HEK293 (cell line): ENCODE measurements around the gene STYX.

Experiments
- GFI1B ChIP-seq: fragments of 450-650 bp; formaldehyde crosslinking; IDR thresholded peaks from 2 replicates; pipeline ENCODE4 v1.5.1; 2016; ENCODE audit warnings: missing biosample characterization, missing genetic modification characterization
- HOXA7 ChIP-seq: sonication (generic); formaldehyde crosslinking; IDR thresholded peaks from 2 replicates; pipeline ENCODE4 v1.8.1; 2022; ENCODE audit warnings: missing genetic modification reagents, borderline replicate concordance
- IKZF3 ChIP-seq: fragments of 450-650 bp; IDR thresholded peaks from 2 replicates; pipeline ENCODE4 v1.5.0; 2018; ENCODE audit warnings: missing biosample characterization, mild to moderate bottlenecking, missing genetic modification characterization, moderate library complexity
- KLF1 ChIP-seq: fragments of 450-650 bp; formaldehyde crosslinking; IDR thresholded peaks from 2 replicates; pipeline ENCODE4 v1.5.1; 2016; ENCODE audit warnings: missing biosample characterization, missing genetic modification characterization
- KLF8 ChIP-seq: fragments of 450-650 bp; formaldehyde crosslinking; IDR thresholded peaks from 2 replicates; pipeline ENCODE4 v1.5.1; 2016; ENCODE audit warnings: missing biosample characterization, missing genetic modification characterization
- MEIS1 ChIP-seq: sonication (generic); formaldehyde crosslinking; IDR thresholded peaks from 2 replicates; pipeline ENCODE4 v1.8.1; 2022; ENCODE audit warnings: missing genetic modification reagents, mild to moderate bottlenecking, borderline replicate concordance
- RBAK ChIP-seq: fragments of 450-650 bp; formaldehyde crosslinking; IDR thresholded peaks from 2 replicates; pipeline ENCODE4 v1.5.1; 2016; ENCODE audit warnings: missing biosample characterization, missing genetic modification characterization
- SALL2 ChIP-seq: fragments of 450-650 bp; formaldehyde crosslinking; IDR thresholded peaks from 2 replicates; pipeline ENCODE4 v1.5.0; 2017; ENCODE audit warnings: missing biosample characterization, mild to moderate bottlenecking, missing genetic modification characterization, borderline replicate concordance
- SP2 ChIP-seq: fragments of 450-650 bp; formaldehyde crosslinking; IDR thresholded peaks from 2 replicates; pipeline ENCODE4 v1.5.1; 2016; ENCODE audit warnings: missing biosample characterization, missing genetic modification characterization
- SP3 ChIP-seq: fragments of 450-650 bp; formaldehyde crosslinking; IDR thresholded peaks from 2 replicates; pipeline ENCODE4 v1.5.1; 2016; ENCODE audit warnings: missing biosample characterization, missing genetic modification characterization
- YY2 ChIP-seq: fragments of 450-650 bp; formaldehyde crosslinking; IDR thresholded peaks from 2 replicates; pipeline ENCODE4 v1.5.1; 2016; ENCODE audit warnings: missing biosample characterization, missing genetic modification characterization
- ZNF114 ChIP-seq: fragments of 450-650 bp; formaldehyde crosslinking; IDR thresholded peaks from 2 replicates; pipeline ENCODE4 v1.5.0; 2017; ENCODE audit warnings: missing biosample characterization, missing genetic modification characterization
- ZNF121 ChIP-seq: fragments of 450-650 bp; formaldehyde crosslinking; IDR thresholded peaks from 2 replicates; pipeline ENCODE4 v1.5.1; 2016; ENCODE audit warnings: missing biosample characterization, missing genetic modification characterization
- ZNF148 ChIP-seq: fragments of 450-650 bp; formaldehyde crosslinking; IDR thresholded peaks from 2 replicates; pipeline ENCODE4 v1.5.0; 2017; ENCODE audit warnings: missing biosample characterization, missing genetic modification characterization, borderline replicate concordance
- ZNF19 ChIP-seq: fragments of 450-650 bp; formaldehyde crosslinking; IDR thresholded peaks from 2 replicates; pipeline ENCODE4; 2016; ENCODE audit warnings: missing biosample characterization, missing genetic modification characterization, low read depth
- ZNF202 ChIP-seq: fragments of 450-650 bp; formaldehyde crosslinking; IDR thresholded peaks from 2 replicates; pipeline ENCODE4 v1.5.1; 2016; ENCODE audit warnings: missing biosample characterization, missing genetic modification characterization, borderline replicate concordance
- ZNF239 ChIP-seq: fragments of 450-650 bp; formaldehyde crosslinking; IDR thresholded peaks from 2 replicates; pipeline ENCODE4 v1.5.1; 2016; ENCODE audit warnings: missing biosample characterization, missing genetic modification characterization
- ZNF324 ChIP-seq: fragments of 450-650 bp; formaldehyde crosslinking; IDR thresholded peaks from 2 replicates; pipeline ENCODE4 v1.5.1; 2016; ENCODE audit warnings: missing biosample characterization, missing genetic modification characterization
- ZNF513 ChIP-seq: fragments of 450-650 bp; IDR thresholded peaks from 2 replicates; pipeline ENCODE4 v1.5.1; 2018; ENCODE audit warnings: missing biosample characterization, missing genetic modification characterization
- ZNF544 ChIP-seq: fragments of 450-650 bp; formaldehyde crosslinking; IDR thresholded peaks from 2 replicates; pipeline ENCODE4 v1.5.0; 2017; ENCODE audit warnings: missing biosample characterization, missing genetic modification characterization
- ZNF654 ChIP-seq: fragments of 450-650 bp; formaldehyde crosslinking; IDR thresholded peaks from 2 replicates; pipeline ENCODE4 v1.5.1; 2016; ENCODE audit warnings: low read depth, missing biosample characterization, missing genetic modification characterization
- ZNF777 ChIP-seq: fragments of 450-650 bp; formaldehyde crosslinking; IDR thresholded peaks from 2 replicates; pipeline ENCODE4 v1.5.1; 2017; ENCODE audit warnings: missing biosample characterization, missing genetic modification characterization, borderline replicate concordance
- ZNF785 ChIP-seq: fragments of 450-650 bp; formaldehyde crosslinking; IDR thresholded peaks from 2 replicates; pipeline ENCODE4 v1.5.1; 2016; ENCODE audit warnings: missing biosample characterization, missing genetic modification characterization
- ZNF843 ChIP-seq: fragments of 450-650 bp; formaldehyde crosslinking; IDR thresholded peaks from 2 replicates; pipeline ENCODE4 v1.5.1; 2016; ENCODE audit warnings: missing biosample characterization, missing genetic modification characterization
- ZSCAN4 ChIP-seq: fragments of 450-650 bp; formaldehyde crosslinking; IDR thresholded peaks from 2 replicates; pipeline ENCODE4 v1.5.1; 2017; ENCODE audit warnings: missing biosample characterization, missing genetic modification characterization
- ZSCAN5A ChIP-seq: fragments of 450-650 bp; formaldehyde crosslinking; IDR thresholded peaks from 2 replicates; pipeline ENCODE4 v1.5.1; 2016; ENCODE audit warnings: missing biosample characterization, missing genetic modification characterization

The STYX gene

DNA sequence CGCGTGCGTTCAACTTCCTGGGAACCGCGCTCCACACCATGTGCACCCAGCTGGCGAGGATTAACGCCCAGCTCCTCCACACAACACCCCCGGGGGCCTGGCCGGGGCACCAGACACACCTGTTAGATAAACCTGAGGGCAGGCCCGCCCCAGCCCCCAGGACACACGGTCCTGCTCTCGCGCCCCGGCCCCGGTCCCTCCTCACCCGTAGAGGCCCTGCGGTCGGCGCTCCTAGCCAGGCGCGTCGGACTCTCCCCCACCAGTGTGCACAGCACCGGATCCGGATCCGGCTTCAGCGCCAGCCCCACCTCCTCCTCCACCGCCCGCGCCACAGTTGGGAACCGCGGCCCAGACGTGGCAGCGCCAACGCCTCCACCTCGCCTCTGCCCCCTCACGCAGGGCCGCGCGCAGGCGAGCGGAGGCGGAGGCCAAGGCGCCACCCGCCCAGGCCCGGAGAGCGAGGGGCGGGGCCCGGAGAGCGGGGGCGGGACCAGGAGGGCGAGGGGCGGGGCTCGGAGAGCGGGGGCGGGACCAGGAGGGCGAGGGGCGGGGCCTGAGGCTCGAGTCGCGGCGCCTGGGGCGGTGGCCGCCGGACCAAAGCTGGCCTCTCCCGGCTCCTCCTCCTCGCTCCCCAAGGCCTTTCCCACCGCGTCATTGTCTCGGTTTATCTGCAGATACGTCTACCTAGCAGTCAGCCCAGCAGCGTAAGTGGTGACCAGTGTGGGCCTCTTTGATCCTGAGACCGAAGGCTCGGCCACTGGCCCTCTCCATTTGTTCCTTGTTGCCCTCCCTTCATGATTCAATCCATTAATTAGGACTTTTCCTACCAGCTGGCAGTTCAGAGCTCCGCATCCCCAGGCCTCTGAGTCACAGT, 61.5 kb downstream of the STYX start, which contains the start of gene GNPNAT1 (continued):
- TF ChIP-seq IKZF3 = peak; percentile 49; the same call in 1 of the 2 replicates
- TF ChIP-seq RBAK (tag by site-specific recombination) = no peak
- peak; percentile 82 for TF ChIP-seq SP2 (tag by site-specific recombination)
- TF ChIP-seq SALL2 (tag by site-specific recombination) = no peak
- no peak for TF ChIP-seq ZNF785 (tag by site-specific recombination)
- no peak for TF ChIP-seq ZNF654
- TF ChIP-seq ZNF19 (tag by site-specific recombination) = no peak
- peak; percentile 32; the same call in 1 of the 2 replicates for TF ChIP-seq KLF1
- TF ChIP-seq ZNF324 (tag by site-specific recombination) = no peak
- TF ChIP-seq ZNF114 (tag by site-specific recombination) = no peak
- no peak for TF ChIP-seq GFI1B (tag by site-specific recombination)
- no peak for TF ChIP-seq HOXA7 (CRISPR knock-in tag)
- TF ChIP-seq ZNF513 (tag by site-specific recombination) = no peak
- 0 out of 2 replicates have a peak, but pooled peaks have one; percentile 17 for TF ChIP-seq ZSCAN4
- no peak for TF ChIP-seq ZNF202 (tag by site-specific recombination)
- no peak for TF ChIP-seq YY2 (tag by site-specific recombination)
- TF ChIP-seq ZSCAN5A (tag by site-specific recombination) = peak; percentile 85
- no peak for TF ChIP-seq MEIS1 (CRISPR knock-in tag)
- no peak for TF ChIP-seq ZNF544 (tag by site-specific recombination)
- peak; percentile 17; the same call in 1 of the 2 replicates for TF ChIP-seq ZNF843 (tag by site-specific recombination)
- peak; percentile 50 for TF ChIP-seq SP3
- no peak for TF ChIP-seq ZNF121
- no peak for TF ChIP-seq ZNF148 (tag by site-specific recombination)
- TF ChIP-seq KLF8 (tag by site-specific recombination) = peak; percentile 82
- no peak for TF ChIP-seq ZNF239 (tag by site-specific recombination)
- no peak for TF ChIP-seq ZNF777 (tag by site-specific recombination)
- TF ChIP-seq, all 188 proteins: peak for 55
